GM18511 (cell line): ENCODE results near the gene AQP5.
A peak's percentile ranks its signal among the peaks of the same experiment; 100 is the strongest.

ENCODE experiments used
- ATAC-seq: cut with Tn5 transposase; IDR thresholded peaks from one replicate; pipeline ENCODE4 v1.9.1; 2021; ENCODE audit warnings: mild to moderate bottlenecking, moderate library complexity; ENCODE audit not compliant: unreplicated experiment

Gene AQP5

DNA sequence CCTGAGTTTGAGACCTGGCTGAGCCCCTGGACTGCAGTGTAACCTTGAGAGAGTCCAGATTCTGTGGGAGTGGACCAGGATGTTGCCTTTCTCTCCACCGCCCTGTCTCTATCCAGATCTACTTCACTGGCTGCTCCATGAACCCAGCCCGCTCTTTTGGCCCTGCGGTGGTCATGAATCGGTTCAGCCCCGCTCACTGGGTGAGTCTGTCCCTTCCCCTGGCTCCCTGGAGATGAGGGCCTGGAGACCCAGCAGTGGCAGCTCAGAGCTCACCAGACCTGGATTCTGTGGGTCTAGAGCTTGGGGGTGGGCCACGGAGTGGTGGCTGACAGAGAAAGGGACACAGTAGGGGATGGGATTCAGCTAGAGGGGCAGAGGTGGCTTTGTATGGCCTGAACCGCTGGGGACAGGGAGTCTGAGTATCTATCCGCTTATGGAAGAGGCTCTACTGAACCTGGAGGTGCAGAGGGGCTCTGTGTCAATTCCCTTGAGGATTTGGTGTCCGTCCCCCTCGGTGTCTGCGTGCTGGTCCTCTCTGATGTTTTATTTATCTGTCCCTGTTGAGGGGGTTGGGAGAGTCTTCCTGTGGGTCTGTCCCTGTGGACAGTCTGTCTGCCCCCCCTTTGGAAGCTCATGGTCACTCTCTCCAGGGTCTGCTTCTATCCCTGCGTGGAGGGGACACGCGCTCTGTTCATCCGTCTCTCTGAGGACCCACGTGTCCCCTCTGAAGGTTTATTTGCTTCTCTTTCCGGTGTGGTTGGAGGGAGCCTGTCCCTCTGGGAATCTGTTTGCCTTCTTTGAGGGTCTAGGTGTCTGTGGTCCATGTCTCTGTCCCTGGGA, 2.5 kb downstream of the AQP5 start:
- ATAC-seq, result no peak

- ATAC-seq, result no peak
These were observed 3.4 kb downstream of the AQP5 start for GRCh38 chr12:49964849-49965624.

DNA sequence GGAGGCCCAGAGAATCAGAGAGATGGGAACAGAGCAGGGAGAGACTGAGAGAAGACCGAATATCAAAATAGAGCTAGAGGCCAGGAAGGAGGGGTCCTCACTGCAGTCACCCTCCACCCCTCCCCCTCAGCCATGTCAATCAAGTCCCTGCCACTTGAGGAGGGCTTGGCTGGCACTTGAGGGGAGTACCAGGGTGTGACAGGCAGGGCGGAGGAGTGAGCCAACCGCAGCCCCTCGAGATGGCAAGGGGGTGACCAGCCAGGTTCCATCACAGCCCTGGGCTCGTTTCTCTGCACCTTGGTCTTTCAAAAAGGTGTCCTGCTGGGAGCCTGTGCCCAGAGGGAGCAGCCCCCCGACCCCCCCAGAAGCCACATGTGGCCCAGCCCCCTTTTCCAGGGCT, 4.2 kb downstream of the AQP5 start:
- no peak for ATAC-seq

DNA sequence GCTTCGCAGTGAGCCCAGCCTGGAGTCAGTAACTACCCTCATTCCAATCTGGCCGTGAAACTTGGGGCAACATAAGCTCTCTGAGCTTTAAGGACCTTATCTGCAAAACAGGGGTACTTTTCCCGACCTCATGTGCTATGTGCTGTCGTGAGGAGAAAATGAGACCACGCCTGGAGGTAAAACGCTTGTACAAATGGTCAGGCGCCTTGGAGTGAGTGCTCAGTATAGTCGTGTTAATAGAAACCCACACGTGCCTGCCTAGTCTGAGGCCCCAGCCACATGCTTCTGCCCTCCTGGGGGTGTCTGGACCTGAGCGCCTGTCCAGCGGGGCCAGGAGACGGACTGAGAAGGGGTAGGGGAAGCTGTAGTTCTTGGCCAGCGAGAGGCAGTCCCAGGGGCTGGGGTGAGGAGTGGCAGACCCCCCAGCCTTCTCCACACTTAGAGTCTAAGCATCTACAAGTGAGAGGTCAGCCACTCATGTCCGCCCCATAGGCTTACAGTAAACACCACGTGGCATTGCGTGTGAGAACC, 4.9 kb downstream of the AQP5 start:
- no peak for ATAC-seq

DNA sequence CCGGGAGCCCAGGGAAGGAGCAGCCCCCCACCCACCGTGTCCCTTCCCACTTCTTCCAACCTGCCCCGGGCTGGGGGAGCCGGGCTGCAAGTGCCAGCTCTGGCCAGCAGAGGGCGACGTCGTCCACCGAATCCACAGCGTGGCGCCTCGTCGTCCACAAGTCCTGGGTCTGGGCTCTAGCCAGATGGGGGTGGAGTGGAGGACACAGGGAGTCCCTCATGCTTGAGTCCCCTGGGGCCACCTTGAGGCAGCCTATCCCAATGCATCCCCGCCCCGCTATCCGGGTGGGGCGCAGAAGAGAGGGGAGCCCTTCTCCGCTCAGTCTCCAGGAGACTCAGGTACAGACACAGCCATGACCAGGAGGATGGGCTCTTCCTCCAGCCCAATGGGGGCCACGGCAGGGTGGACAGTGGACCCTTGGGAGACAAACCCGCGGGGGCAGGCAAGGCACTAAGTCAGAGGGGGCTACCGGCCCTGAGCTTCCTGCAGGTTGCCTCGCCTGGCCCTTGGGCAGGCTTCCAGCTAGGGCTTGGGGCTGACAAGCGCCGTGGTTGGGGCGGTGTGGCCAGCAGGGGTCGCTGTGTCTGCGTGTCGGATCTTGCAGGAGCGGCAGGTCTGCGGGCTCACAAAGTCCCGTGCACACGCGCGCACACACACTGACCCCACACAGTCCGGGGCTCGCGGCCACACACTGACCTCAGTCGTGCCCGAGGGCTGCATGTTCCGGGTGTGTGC, 5.5 kb downstream of the AQP5 start:
- peak; percentile 80 for ATAC-seq

GRCh38 chr12:49967777-49968250, 6.1 kb downstream of the AQP5 start:
- ATAC-seq, result peak; percentile 23

DNA sequence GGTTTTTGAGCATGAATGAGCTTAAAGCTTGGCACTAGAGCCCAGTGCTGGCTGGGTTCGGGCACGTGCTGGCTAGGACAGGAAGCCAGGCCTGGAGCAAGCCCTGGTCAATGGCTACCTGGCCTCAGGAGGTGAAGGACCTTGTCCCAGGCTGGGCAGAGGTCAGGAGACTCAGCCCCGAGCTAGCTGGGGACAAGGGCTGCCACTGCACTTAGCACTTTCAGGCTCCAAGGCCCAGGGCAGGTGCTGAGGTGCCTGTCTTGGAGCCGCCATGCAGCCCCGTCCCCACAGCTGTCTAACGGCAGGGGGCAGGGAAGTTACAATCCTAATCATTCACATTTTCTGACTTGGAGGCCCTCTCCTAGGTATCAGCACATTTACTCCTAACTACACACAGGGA, 6.8 kb downstream of the AQP5 start:
- ATAC-seq, result no peak

DNA sequence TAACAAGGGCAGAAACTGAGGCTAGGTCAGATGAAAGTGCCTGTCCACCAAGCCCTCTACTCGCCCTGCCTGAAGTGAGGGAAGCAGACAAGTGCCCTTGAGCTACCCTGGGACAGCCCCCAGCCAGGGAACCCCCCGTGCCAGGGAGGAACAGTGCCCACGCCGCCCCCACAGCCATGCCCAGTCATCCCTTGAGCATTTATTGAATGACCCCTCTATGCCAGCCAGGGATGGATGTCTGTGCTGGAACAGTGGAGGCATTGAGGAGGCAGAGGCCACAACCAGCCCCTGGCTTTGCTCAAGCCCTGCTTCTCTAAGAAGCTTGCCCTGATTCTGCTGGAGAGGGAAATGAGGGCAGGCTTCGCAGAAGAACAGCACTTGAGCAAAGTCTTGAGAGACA, 7.4 kb downstream of the AQP5 start:
- ATAC-seq, result no peak

- no peak for ATAC-seq
These were observed 8.2 kb downstream of the AQP5 start for GRCh38 chr12:49969651-49970429.

DNA sequence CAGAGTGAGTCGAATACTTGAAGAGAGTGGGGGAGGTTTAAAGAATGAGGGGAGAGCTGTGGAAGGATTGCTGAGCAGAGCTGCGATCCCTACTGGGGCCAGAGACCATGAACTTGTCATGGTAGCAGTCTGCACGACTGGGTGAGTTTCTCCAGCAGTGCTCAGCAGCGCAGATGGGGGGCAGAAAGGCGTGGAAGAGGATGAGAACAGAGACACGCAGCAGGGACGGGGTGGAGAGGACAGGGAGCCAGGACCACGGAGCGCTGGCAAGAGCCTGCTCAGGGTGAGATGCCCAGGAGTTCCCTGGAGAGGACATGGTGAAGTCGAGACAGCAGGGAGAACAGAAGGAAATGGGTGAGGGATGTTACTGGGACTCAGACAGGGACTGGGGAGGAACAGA, 9.0 kb downstream of the AQP5 start:
- ATAC-seq, result no peak

GRCh38 chr12:49971141-49971540, 9.5 kb downstream of the AQP5 start:
- no peak for ATAC-seq

GRCh38 chr12:49972129-49972528, 10.5 kb downstream of the AQP5 start:
- no peak for ATAC-seq

DNA sequence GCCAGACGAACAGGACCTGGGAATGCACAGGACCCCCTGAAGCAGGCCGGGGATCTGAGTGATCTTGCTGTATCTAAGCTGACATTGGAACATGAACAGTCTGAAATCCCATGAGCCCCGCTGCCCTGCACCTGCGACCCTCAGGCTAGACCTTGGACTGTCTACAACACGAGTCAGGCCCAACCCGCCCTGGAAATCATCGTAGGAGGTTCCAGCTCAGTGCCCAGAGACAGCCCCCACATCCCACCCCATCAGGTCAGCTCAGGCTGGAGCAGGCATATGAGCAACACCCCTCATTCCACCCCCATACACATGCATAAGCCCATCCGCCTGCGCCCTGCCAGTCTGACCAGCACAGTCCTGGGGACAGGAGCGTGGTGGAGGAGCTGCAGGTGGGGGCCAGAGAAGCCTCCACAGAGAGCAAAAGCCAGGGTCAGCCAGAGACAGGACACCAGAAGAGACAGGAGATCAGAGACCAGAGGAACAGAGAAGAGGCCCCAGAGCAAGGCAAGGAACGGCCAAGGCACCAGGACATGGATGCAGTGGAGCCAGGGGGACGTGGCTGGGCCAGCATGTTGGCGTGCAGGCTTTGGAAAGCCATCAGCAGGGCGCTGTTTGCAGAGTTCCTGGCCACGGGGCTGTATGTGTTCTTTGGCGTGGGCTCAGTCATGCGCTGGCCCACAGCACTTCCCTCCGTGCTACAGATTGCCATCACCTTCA, 11.1 kb downstream of the AQP5 start, which contains the start of gene AQP6:
AQP6 (plus strand) TSS at position 307 of the 720 bp plus-strand sequence; CDS start at position 534, 227 bp downstream.
- ATAC-seq, result no peak

DNA sequence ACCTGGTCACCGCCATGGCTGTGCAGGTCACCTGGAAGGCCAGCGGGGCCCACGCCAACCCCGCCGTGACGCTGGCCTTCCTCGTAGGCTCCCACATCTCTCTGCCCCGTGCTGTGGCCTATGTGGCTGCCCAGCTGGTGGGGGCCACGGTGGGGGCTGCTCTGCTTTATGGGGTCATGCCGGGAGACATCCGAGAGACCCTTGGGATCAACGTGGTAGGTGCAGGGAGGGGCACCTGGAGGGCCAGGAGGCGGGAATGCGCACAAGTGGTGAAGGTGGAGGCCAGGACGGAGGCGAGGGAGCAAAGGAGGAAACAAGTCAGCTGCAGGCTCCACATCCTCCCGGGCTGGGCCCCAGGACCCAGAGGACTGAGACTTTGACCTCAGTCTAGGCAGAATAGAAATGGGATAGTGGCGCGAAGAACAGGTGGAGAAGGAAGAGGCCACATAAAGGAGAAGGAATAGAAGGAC, 11.7 kb downstream of the AQP5 start:
- ATAC-seq, result no peak

DNA sequence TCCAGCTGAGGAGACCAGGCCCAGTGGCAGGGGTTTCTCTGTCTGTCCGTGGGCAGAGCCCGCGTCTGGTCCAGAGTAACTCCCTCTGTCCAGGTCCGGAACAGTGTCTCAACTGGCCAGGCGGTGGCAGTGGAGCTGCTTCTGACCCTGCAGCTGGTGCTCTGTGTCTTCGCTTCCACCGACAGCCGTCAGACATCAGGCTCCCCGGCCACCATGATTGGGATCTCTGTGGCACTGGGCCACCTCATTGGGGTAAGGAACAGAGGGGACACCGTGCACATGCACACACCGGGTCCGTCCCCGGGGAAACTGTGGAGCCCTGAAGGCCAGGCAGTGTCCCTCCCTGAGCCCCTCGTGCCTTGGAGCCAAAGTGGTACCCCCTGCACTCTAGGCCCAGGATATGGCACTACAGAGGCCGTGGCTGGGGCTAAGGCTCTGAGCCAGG, 12.6 kb downstream of the AQP5 start:
- ATAC-seq, result no peak

DNA sequence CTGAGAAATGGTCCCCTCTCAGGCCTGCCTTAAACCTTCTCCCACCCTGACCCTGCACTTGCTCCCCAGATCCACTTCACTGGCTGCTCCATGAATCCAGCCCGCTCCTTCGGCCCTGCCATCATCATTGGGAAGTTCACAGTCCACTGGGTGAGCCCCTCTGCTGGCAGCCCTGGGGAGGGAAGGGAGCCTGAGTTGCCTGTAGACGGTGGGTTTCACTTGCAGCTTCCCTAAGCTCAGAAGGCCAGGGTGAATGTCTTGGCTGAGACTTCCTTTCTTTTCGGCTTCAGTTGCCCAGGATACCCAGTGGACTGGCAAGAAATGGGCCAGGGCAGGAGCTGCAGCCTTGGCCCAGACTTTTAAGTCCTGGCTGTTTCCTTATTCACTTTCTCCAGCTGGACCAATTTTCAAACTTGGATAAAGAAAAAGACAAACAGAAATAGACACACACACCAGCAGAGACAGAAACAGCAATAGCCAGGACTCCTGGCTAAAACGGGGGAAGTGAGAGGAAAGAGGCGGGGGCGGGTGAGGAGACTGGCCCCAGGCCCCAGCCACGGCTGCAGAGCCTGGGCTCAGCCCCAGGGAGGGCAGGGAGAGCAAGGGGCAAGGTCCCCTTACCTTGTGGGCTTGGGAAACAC, 13.1 kb downstream of the AQP5 start:
- ATAC-seq, result no peak

- no peak for ATAC-seq
These were observed 13.7 kb downstream of the AQP5 start for GRCh38 chr12:49975318-49975761.

DNA sequence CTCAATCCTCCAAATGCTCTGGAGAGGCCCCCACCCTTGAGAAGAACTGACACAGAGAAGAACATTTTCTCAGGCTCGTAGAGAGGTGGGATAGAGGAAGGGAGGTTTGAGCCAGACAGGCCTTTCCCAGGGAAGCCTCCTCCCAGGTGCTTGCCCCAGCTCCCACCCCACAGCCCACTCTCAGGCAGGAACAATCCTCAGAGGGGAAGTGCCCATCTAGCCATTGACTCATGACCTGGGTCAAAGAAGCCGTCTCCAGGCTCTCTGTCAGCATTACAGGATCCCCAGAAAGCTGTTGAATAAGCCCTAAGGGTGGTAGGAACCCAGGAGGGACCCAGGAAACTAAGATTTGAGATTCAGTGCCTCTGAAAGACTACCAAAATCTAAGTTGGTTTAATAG, 14.9 kb downstream of the AQP5 start:
- ATAC-seq, result no peak

DNA sequence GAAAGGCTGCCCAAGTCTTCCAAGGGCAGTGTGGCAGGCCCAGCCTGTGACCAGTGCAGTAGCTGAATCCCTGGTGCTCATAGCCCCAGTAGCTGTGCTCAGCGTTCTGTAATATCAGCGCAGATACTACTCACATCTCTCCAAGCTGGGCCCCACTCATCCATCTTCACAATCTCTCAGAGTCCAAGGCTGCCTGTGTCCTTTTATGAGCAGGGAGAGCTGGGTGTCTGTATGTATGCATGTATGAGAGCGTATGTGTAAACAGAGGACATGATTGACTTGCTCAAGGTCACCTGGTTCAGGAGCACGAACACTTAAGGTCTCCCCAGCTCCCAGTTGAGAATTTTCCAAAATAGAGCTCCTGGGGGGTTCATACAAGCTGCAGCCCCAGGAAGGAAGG, 16.5 kb downstream of the AQP5 start:
- ATAC-seq, result no peak
